Central memory CD4-positive, alpha-beta T cell (primary cell): ENCODE results near the gene RAB33A.

Experiments used
- DNase-seq: peaks from one replicate; pipeline ENCODE4 v3.0.0; 2022
- total RNA-seq, 3 experiments: gene quantifications; one replicate each; lab custom pipeline; 2026; lab: John Stamatoyannopoulos, UW

RAB33A gene
- 1.7 to 21.2 (median 10.5) reads per million in 3 experiments for total RNA-seq

- DNase-seq = peak; percentile 43
These were observed at the start of gene RAB33A for GRCh38 chrX:130171446-130172126. Gene RAB33A (plus strand): TSS chrX:130171962. CDS start chrX:130172063, 101 bp downstream.

GRCh38 chrX:130124577-130124976, 47.2 kb upstream of the RAB33A start:
- DNase-seq = no peak

- no peak for DNase-seq
These were observed 46.5 kb upstream of the RAB33A start for GRCh38 chrX:130125091-130125874.

- no peak for DNase-seq
These were observed 40.8 kb upstream of the RAB33A start for GRCh38 chrX:130130990-130131389.

- no peak for DNase-seq
These were observed 35.3 kb upstream of the RAB33A start for GRCh38 chrX:130136496-130136895.

GRCh38 chrX:130136961-130137360, 34.8 kb upstream of the RAB33A start:
- no peak for DNase-seq

GRCh38 chrX:130139474-130140201, 32.1 kb upstream of the RAB33A start:
- DNase-seq = no peak

- no peak for DNase-seq
These were observed 27.3 kb upstream of the RAB33A start for GRCh38 chrX:130144509-130144908.

GRCh38 chrX:130145123-130145522, 26.6 kb upstream of the RAB33A start:
- no peak for DNase-seq

- DNase-seq = no peak
These were observed 24.1 kb upstream of the RAB33A start for GRCh38 chrX:130147631-130148030.

- no peak for DNase-seq
These were observed 16.2 kb upstream of the RAB33A start for GRCh38 chrX:130155564-130155963.

- no peak for DNase-seq
These were observed 13.5 kb upstream of the RAB33A start for GRCh38 chrX:130158311-130158710.

GRCh38 chrX:130159776-130160175, 12.0 kb upstream of the RAB33A start:
- no peak for DNase-seq

- no peak for DNase-seq
These were observed 9.5 kb upstream of the RAB33A start for GRCh38 chrX:130162094-130162735.

GRCh38 chrX:130163398-130163797, 8.4 kb upstream of the RAB33A start:
- DNase-seq = no peak

GRCh38 chrX:130165181-130165702, 6.5 kb upstream of the RAB33A start:
- no peak for DNase-seq

- peak; percentile 87 for DNase-seq
These were observed 5.9 kb upstream of the RAB33A start, which contains the start of gene AIFM1 for GRCh38 chrX:130165703-130166502. Gene AIFM1 (minus strand): TSS chrX:130165841. CDS start chrX:130165656, 185 bp downstream.

- no peak for DNase-seq
These were observed 5.3 kb upstream of the RAB33A start for GRCh38 chrX:130166503-130166777.

GRCh38 chrX:130167040-130167439, 4.7 kb upstream of the RAB33A start:
- no peak for DNase-seq

- DNase-seq = peak; percentile 55
These were observed 863 bp upstream of the RAB33A start for GRCh38 chrX:130170752-130171445.

GRCh38 chrX:130172127-130172845, 524 bp downstream of the RAB33A start:
- DNase-seq = no peak
